ENCODE results near the gene ARHGAP32.
"Not testable (repeated sequence)": the region's sequence is repeated elsewhere in the genome, so short reads cannot be mapped to it uniquely, and the experiment has no call there.

The ARHGAP32 gene

GRCh38 chr11:129018991-129019390 lies 173.1 kb downstream of the ARHGAP32 start:
- DNase-seq: no peak

- no peak for DNase-seq
Observed at GRCh38 chr11:129018126-129018525, 174.0 kb downstream of the ARHGAP32 start.

DNA sequence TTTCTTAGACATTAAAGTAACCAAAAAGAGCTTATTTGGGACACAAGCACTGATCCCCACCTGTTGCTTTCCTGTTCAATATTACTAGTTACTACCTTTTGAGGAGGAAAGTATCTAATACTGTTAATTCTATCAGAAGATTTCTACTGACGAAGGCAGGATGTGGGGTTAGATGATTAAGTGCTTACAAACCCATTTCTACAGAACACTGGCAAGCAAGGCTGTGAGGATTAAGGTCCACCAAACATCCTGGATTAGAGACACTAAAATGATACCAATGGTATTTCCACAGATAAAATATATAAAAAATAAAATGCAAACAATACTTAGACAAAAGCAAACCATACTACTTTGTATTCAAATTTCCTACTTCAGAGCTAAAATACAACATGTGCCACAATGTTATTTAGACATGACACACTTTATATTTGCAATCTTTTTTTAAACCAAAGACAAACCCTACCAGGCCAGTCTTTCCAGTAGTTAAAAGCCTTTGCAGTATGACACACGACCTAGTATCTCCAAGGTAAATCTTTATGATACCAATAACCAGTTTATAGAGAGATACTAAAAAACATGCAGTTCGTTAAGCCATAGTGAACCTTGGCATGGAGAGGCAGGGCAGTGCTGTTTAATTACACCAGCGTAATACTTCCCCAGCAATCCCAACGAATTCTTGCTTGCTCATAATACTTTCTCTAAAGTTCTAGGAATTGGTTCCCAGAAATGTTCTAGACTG lies 178.2 kb downstream of the ARHGAP32 start:
- no peak for DNase-seq

DNA sequence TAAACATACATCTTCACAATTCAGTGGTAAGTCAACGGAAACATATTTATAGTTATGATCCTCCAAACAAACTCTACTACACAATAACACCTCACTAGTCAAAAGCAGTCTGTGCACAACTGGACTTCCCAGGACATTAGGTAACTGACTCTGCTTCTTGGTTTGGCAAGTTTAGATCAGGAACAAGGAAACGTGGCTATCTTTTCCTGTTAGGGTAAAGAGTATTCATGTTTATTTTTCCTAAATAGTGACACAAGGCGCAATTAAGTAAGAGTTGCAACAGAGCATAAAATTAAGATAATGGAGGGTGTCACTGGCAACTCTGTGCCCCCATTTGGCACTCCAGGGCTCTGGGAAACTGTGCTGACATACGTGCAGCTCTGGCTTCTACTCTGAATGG lies 179.2 kb downstream of the ARHGAP32 start:
- DNase-seq: no peak

- DNase-seq: no peak
Observed at GRCh38 chr11:129006161-129006560, 186.0 kb downstream of the ARHGAP32 start.

- not testable (repeated sequence) for DNase-seq
Observed at GRCh38 chr11:128999165-128999564, 193.0 kb downstream of the ARHGAP32 start.

GRCh38 chr11:128988242-128988970 lies 203.7 kb downstream of the ARHGAP32 start:
- DNase-seq: no peak

DNA sequence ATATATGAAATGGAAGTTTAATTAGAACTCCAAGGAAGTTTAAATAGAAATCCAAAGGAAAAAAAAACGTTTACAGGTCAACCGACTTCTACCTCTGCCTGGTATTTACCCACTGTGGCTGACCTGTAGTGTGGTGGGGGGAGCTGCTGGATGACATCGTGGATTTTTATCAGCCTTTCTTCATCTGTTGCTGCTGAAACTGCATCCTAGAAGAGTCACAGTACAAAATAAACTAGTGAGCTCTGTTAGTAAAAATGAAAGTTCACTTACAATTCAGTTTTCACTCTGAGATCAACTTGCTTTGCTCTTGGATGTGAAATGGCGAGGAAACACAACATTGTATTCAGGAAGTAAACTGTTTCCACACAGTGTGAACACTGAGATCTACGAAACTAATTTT lies 206.2 kb downstream of the ARHGAP32 start:
- DNase-seq: no peak

- DNase-seq: no peak
Observed at GRCh38 chr11:128983023-128983422, 209.1 kb downstream of the ARHGAP32 start.

DNA sequence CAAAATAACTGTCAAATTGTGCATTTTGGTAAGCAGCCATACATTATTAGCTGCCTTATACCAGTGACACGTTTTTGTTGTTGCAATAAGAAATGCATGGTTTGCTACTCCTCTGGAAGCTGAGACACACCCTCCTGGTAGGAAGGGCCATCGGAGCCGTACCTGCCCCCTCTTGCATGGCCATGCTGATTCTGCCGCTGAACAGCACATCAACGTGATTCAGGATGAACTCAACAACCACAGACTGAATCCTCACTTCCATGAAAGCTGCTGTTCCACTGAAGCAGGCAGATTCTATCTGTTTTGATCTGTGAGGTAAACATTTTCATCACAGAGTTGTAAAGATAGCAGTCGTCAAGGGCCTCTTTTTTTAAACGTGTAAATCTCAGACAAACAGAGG lies 210.9 kb downstream of the ARHGAP32 start:
- no peak for DNase-seq

DNA sequence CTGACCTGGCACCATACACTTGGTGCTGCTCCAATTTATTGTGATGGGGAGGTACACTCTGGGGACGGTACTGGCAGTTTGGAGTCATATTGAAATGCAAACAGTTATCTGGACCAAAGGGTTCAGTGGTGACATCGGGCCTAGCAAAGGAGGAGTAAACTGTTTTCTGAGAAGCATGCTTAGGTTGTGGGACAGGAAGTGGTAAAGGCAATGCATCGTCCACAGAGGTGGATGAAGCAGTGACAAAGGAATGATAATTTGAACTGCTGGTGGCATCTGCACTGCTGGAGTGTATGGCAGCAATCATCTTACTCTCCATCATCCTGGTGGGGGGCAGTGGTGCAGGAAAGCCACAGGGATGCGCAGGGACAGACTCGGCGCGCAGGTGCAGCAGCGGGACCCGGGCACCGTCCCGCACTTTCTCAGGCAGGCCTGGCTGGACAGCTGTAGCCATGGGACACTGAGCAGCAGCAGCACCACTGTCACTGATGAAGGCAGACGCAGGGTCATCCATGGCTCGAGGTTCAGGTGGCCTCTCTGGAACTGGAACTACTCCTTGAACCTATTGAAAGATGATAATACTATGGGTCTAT lies 221.4 kb downstream of the ARHGAP32 start:
- no peak for DNase-seq

DNA sequence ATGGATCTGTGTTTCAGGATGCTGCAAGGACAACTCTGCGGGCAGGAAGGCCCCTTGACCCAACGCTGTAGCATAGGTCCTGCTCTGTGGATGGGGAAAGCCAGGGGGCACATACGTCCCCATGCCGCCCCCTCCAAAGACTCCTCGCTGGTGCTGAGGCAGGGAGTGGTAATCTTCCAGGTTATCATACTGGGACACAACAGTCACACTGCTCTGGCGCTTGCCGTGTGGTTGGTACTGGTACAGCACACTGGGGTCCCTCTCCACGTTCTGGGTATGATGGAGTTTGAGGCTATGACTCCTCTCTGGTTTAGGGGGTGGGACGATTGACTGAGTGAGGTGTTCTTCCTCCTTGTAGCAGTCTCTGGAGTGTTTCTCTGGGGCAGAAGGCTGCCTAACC lies 223.2 kb downstream of the ARHGAP32 start:
- no peak for DNase-seq

DNA sequence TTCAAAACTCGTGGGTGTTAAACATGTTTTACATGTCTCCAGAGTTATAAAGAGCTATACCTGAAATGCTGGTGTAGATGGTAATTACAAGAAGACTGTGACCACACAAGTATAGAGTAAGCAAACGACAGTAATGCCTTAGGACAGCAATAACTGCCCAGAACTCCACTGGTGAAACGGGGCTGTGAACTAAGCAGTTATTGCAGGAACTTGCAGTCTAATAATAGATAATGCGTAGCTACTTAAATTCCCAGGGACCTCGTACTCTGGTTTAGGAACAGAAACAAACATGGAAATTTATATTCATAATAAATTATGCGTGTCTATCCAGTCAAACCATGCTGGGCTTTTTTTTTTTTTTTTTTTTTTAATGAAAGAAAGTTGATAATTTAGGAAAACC lies 224.5 kb downstream of the ARHGAP32 start:
- no peak for DNase-seq

GRCh38 chr11:128965485-128965884 lies 226.6 kb downstream of the ARHGAP32 start:
- DNase-seq: no peak

DNA sequence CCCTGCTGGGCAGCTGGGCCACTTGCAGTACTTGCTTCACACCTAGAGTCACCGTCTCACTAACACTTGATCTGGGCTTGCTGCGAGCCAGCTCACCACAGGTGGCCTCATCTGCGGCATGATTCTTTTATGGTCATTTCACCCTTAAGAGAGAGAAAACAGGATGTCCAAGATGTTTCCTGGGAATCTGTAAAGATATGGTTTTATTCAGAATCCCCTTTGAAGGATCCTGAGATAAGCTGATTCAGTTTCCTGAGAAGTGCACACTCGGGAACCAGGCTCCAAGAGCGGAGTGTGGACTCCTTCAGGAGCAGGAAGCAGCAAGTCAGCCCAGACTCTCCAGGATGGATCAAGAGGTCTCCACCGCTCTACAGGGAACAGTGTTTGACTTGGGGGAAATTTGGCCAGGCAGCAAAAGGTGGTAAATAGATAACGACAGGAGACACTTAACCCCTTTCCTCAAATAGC lies 227.6 kb downstream of the ARHGAP32 start:
- peak; percentile 67 for DNase-seq

GRCh38 chr11:128963744-128964325 lies 228.3 kb downstream of the ARHGAP32 start:
- peak; percentile 82 for DNase-seq

GRCh38 chr11:128962896-128963295 lies 229.2 kb downstream of the ARHGAP32 start:
- DNase-seq: peak; percentile 26

- DNase-seq: no peak
Observed at GRCh38 chr11:128961645-128962044, 230.5 kb downstream of the ARHGAP32 start.

GRCh38 chr11:128957202-128957482 lies 235.0 kb downstream of the ARHGAP32 start:
- DNase-seq: no peak

DNA sequence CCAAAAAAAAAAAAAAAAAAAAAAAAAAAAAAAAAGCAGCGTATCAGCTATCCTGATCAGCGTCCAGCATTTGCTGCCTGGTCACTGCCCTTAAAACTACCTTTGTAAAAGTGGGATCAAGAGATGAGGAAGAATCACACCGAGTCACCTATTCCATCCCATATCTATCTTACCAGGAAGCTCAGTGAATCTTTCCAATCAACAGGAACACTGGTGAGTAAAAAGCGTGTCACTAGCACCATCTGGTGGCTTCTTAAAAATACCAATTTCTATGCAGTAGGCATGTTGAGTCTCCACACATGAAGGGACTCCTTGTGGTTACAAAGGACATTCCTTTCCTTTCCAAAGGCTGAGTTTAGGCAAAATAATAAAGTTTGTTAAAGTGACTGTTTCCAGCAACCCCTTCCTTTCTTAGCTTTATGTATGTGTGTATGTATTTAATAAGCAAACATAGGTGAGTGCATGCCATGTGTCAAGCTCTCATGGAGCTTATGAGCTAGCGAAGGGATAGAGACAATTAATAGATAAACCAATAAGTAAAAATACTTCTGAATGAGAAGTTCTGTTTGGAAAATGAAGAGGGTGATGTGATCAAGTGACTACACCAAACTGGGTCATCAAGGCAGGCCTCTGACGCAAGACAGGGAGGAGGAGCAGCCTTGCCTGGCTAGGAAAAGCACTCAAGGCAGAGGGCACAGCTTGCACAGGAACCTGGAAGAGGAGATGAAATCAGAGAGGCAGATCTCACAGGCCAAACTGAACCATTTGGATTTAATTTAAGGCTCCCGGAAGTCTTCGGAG lies 235.5 kb downstream of the ARHGAP32 start:
- peak; percentile 48 for DNase-seq

- DNase-seq: no peak
Observed at GRCh38 chr11:128955636-128956035, 236.5 kb downstream of the ARHGAP32 start.

DNA sequence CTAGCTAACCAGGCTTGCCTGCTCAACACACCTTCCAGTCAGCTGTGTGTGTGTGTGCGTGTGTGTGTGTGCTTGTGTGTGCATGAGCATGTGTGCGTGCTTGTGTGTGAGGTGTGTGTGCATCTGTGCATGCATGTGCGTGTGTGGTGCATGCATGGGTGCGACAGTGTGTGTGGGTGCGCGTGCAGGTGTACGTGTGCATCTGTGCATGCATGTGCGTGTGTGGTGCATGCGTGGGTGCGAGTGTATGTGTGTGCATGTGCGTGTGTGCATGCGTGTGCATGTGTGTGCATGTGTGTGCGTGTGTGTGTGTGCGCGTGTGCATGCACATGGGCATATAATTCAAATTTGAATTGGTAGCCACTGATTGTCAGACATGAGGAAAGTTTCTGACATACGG lies 239.0 kb downstream of the ARHGAP32 start:
- DNase-seq: no peak

Measured in DMS 273 treated with DMSO at 0.1 percent for 48 hours (cell line).